ENCODE measurements around the gene PEX7. TPM values are rescaled to one million over a fixed set of nuclear protein-coding genes. Genes with fewer than 3 reads are reported as not detected.
A peak's percentile ranks its signal among the peaks of the same experiment; 100 is the strongest.
"Not testable (repeated sequence)": the region's sequence is repeated elsewhere in the genome, so short reads cannot be mapped to it uniquely, and the experiment has no call there.

The PEX7 gene
- total RNA-seq, 5 donors from 2014 or later (not counting 1 experiment from before 2014, with no cell fraction given) = 4.3 to 5.5 (median 4.9) TPM

GRCh38 chr6:136952714-136953260 lies 130.4 kb downstream of the PEX7 start:
- H3K9me3 ChIP-seq = no peaks in the 10 kb centered on the region
- H3K27ac Mint-ChIP-seq = no peak overlapping the region
- peaks cover 1 to 3% (median 2%) of the 10 kb centered on the region in 3 donors for H3K9me3 Mint-ChIP-seq
- H3K36me3 Mint-ChIP-seq = peaks cover 3% of the 10 kb centered on the region
- H3K27me3 ChIP-seq (replicated peaks in 1 of 2; ENCODE audit: control insufficient read depth in 2 of 2, extremely low read depth in 1 of 2, insufficient read depth in 2 of 2, low read length in 1 of 2) = peaks cover 0 to 5% of the 10 kb centered on the region in 2 experiments
- H3K4me1 ChIP-seq (ENCODE audit: control insufficient read depth in 1 of 2, extremely low read depth in 1 of 2, insufficient read depth in 2 of 2, low read length in 2 of 2) = peaks cover 2 to 4% of the 10 kb centered on the region in 2 experiments
- no peak overlapping the region for H3K27ac ChIP-seq (ENCODE audit: low read length)
- DNase-seq (no peak), ATAC-seq (replicated peaks in 1 of 4) (no peak)
- ChIA-PET CTCF (no interaction called here), POLR2A (interaction anchor here in 1 of 2 donors (0.6 kb wide), 1 partner anchor 152 kb away, joined by 3 read pairs; no protein-coding TSS in a partner anchor)
- H3K4me3 Mint-ChIP-seq = no peak overlapping the region
- H3K4me1 Mint-ChIP-seq = peaks cover 6 to 9% (median 7%) of the 10 kb centered on the region in 3 donors
- no peaks in the 10 kb centered on the region for H3K36me3 ChIP-seq (ENCODE audit: control insufficient read depth in 2 of 2, extremely low read depth in 1 of 2, insufficient read depth in 1 of 2, low read length in 1 of 2)
- 42% methylated on average over 2 of the region's 7 CpGs for WGBS (ENCODE audit: insufficient coverage)
- H3K27me3 Mint-ChIP-seq = peaks cover 3 to 11% of the 10 kb centered on the region in 2 donors
- no peak overlapping the region for H3K4me3 ChIP-seq (ENCODE audit: control insufficient read depth in 1 of 2, extremely low read depth in 1 of 2, low read length in 1 of 2)

- Mint-ChIP-seq H3K36me3 (no peaks in the 10 kb centered on the region), H3K4me3 (no peak overlapping the region), H3K9me3 (no peaks in the 10 kb centered on the region), H3K27ac (no peak overlapping the region), H3K4me1 (peaks cover 6 to 9% (median 7%) of the 10 kb centered on the region in 3 donors), H3K27me3 (peaks cover 3 to 15% of the 10 kb centered on the region in 2 donors)
- Histone ChIP-seq H3K36me3 (ENCODE audit: control insufficient read depth in 2 of 2, extremely low read depth in 1 of 2, insufficient read depth in 1 of 2, low read length in 1 of 2) (no peaks in the 10 kb centered on the region), H3K9me3 (no peaks in the 10 kb centered on the region), H3K4me3 (ENCODE audit: control insufficient read depth in 1 of 2, extremely low read depth in 1 of 2, low read length in 1 of 2) (no peak overlapping the region), H3K4me1 (ENCODE audit: control insufficient read depth in 1 of 2, extremely low read depth in 1 of 2, insufficient read depth in 2 of 2, low read length in 2 of 2) (peaks cover 2 to 4% of the 10 kb centered on the region in 2 experiments), H3K27ac (ENCODE audit: low read length) (no peak overlapping the region), H3K27me3 (replicated peaks in 1 of 2; ENCODE audit: control insufficient read depth in 2 of 2, extremely low read depth in 1 of 2, insufficient read depth in 2 of 2, low read length in 1 of 2) (peaks cover 0 to 12% of the 10 kb centered on the region in 2 experiments)
- ChIA-PET POLR2A (no interaction called here), CTCF (no interaction called here)
- ATAC-seq (replicated peaks in 1 of 4) = no peak
- no peak for DNase-seq
- 93% methylated on average over 2 of the region's 3 CpGs for WGBS (ENCODE audit: insufficient coverage)
Measured at GRCh38 chr6:136955123-136955522, 132.7 kb downstream of the PEX7 start.

GRCh38 chr6:136956590-136957544 lies 134.5 kb downstream of the PEX7 start:
- no peak for ATAC-seq (replicated peaks in 1 of 4)
- H3K4me1 ChIP-seq (ENCODE audit: control insufficient read depth in 1 of 2, extremely low read depth in 1 of 2, insufficient read depth in 2 of 2, low read length in 2 of 2) = peaks cover 2 to 4% of the 10 kb centered on the region in 2 experiments
- Mint-ChIP-seq H3K4me1 (peaks cover 6 to 9% (median 7%) of the 10 kb centered on the region in 3 donors), H3K36me3 (no peaks in the 10 kb centered on the region), H3K9me3 (no peaks in the 10 kb centered on the region), H3K27ac (no peak overlapping the region), H3K27me3 (peaks cover 3 to 19% of the 10 kb centered on the region in 2 donors), H3K4me3 (peak overlapping the region in 1 of 3 donors; percentile 29)
- H3K9me3 ChIP-seq = no peaks in the 10 kb centered on the region
- no peak for DNase-seq
- CTCF ChIA-PET = interaction anchor here in 1 of 2 donors (0.7 kb wide), 1 partner anchor 11 kb away, joined by 3 read pairs; no protein-coding TSS in a partner anchor
- H3K36me3 ChIP-seq (ENCODE audit: control insufficient read depth in 2 of 2, extremely low read depth in 1 of 2, insufficient read depth in 1 of 2, low read length in 1 of 2) = no peaks in the 10 kb centered on the region
- POLR2A ChIA-PET = no interaction called here
- H3K27me3 ChIP-seq (replicated peaks in 1 of 2; ENCODE audit: control insufficient read depth in 2 of 2, extremely low read depth in 1 of 2, insufficient read depth in 2 of 2, low read length in 1 of 2) = peaks cover 0 to 12% of the 10 kb centered on the region in 2 experiments
- no peak overlapping the region for H3K4me3 ChIP-seq (ENCODE audit: control insufficient read depth in 1 of 2, extremely low read depth in 1 of 2, low read length in 1 of 2)
- WGBS (ENCODE audit: insufficient coverage) = 65% methylated on average over 8 of the region's 14 CpGs
- no peak overlapping the region for H3K27ac ChIP-seq (ENCODE audit: low read length)

- CTCF ChIA-PET = no interaction called here
Measured at GRCh38 chr6:136958168-136958567, 135.8 kb downstream of the PEX7 start.

GRCh38 chr6:136959471-136959891 lies 137.1 kb downstream of the PEX7 start:
- H3K4me1 Mint-ChIP-seq = peaks cover 6 to 9% (median 7%) of the 10 kb centered on the region in 3 donors
- no peak for DNase-seq
- H3K27me3 ChIP-seq (replicated peaks in 1 of 2; ENCODE audit: control insufficient read depth in 2 of 2, extremely low read depth in 1 of 2, insufficient read depth in 2 of 2, low read length in 1 of 2) = peaks cover 0 to 12% of the 10 kb centered on the region in 2 experiments
- H3K36me3 Mint-ChIP-seq = no peaks in the 10 kb centered on the region
- peaks cover 3 to 19% of the 10 kb centered on the region in 2 donors for H3K27me3 Mint-ChIP-seq
- no peak overlapping the region for H3K4me3 ChIP-seq (ENCODE audit: control insufficient read depth in 1 of 2, extremely low read depth in 1 of 2, low read length in 1 of 2)
- no peaks in the 10 kb centered on the region for H3K9me3 ChIP-seq
- ATAC-seq (replicated peaks in 1 of 4) = no peak
- H3K27ac Mint-ChIP-seq = no peak overlapping the region
- peaks cover 2 to 4% of the 10 kb centered on the region in 2 experiments for H3K4me1 ChIP-seq (ENCODE audit: control insufficient read depth in 1 of 2, extremely low read depth in 1 of 2, insufficient read depth in 2 of 2, low read length in 2 of 2)
- ChIA-PET POLR2A (no interaction called here), CTCF (interaction anchor here in 1 of 2 donors (0.6 kb wide), 1 partner anchor 1746 kb away, joined by 5 read pairs; no protein-coding TSS in a partner anchor)
- no peaks in the 10 kb centered on the region for H3K36me3 ChIP-seq (ENCODE audit: control insufficient read depth in 2 of 2, extremely low read depth in 1 of 2, insufficient read depth in 1 of 2, low read length in 1 of 2)
- 82% methylated on average over 7 of the region's 14 CpGs for WGBS (ENCODE audit: insufficient coverage)
- no peaks in the 10 kb centered on the region for H3K9me3 Mint-ChIP-seq
- H3K27ac ChIP-seq (ENCODE audit: low read length) = no peak overlapping the region
- no peak overlapping the region for H3K4me3 Mint-ChIP-seq

More at GRCh38 chr6:136958168-136958567, 135.8 kb downstream of the PEX7 start:
- H3K9me3 Mint-ChIP-seq = no peaks in the 10 kb centered on the region
- POLR2A ChIA-PET = no interaction called here
- Histone ChIP-seq H3K4me1 (ENCODE audit: control insufficient read depth in 1 of 2, extremely low read depth in 1 of 2, insufficient read depth in 2 of 2, low read length in 2 of 2) (peaks cover 2 to 4% of the 10 kb centered on the region in 2 experiments), H3K27me3 (replicated peaks in 1 of 2; ENCODE audit: control insufficient read depth in 2 of 2, extremely low read depth in 1 of 2, insufficient read depth in 2 of 2, low read length in 1 of 2) (peaks cover 0 to 12% of the 10 kb centered on the region in 2 experiments), H3K27ac (ENCODE audit: low read length) (no peak overlapping the region), H3K4me3 (ENCODE audit: control insufficient read depth in 1 of 2, extremely low read depth in 1 of 2, low read length in 1 of 2) (no peak overlapping the region), H3K9me3 (no peaks in the 10 kb centered on the region), H3K36me3 (ENCODE audit: control insufficient read depth in 2 of 2, extremely low read depth in 1 of 2, insufficient read depth in 1 of 2, low read length in 1 of 2) (no peaks in the 10 kb centered on the region)
- no peaks in the 10 kb centered on the region for H3K36me3 Mint-ChIP-seq
- H3K4me3 Mint-ChIP-seq = no peak overlapping the region
- DNase-seq (no peak), ATAC-seq (replicated peaks in 1 of 4) (no peak)
- 86% methylated on average over 4 of the region's 5 CpGs for WGBS (ENCODE audit: insufficient coverage)
- peaks cover 3 to 19% of the 10 kb centered on the region in 2 donors for H3K27me3 Mint-ChIP-seq
- no peak overlapping the region for H3K27ac Mint-ChIP-seq
- H3K4me1 Mint-ChIP-seq = peaks cover 6 to 9% (median 7%) of the 10 kb centered on the region in 3 donors

- POLR2A ChIA-PET, H3K27ac Mint-ChIP-seq, CTCF ChIA-PET: not testable (repeated sequence)
Measured at GRCh38 chr6:136959935-136960334, 137.5 kb downstream of the PEX7 start.

More at GRCh38 chr6:136959935-136960334, 137.5 kb downstream of the PEX7 start:
- 96% methylated on average over 4 of the region's 6 CpGs for WGBS (ENCODE audit: insufficient coverage)
- peaks cover 3 to 19% of the 10 kb centered on the region in 2 donors for H3K27me3 Mint-ChIP-seq
- not testable (repeated sequence) for H3K4me1 Mint-ChIP-seq; H3K9me3 Mint-ChIP-seq; ATAC-seq (replicated peaks in 1 of 4); H3K4me1 ChIP-seq (ENCODE audit: control insufficient read depth in 1 of 2, extremely low read depth in 1 of 2, insufficient read depth in 2 of 2, low read length in 2 of 2); DNase-seq; H3K36me3 ChIP-seq (ENCODE audit: control insufficient read depth in 2 of 2, extremely low read depth in 1 of 2, insufficient read depth in 1 of 2, low read length in 1 of 2); H3K9me3 ChIP-seq; H3K4me3 Mint-ChIP-seq; H3K4me3 ChIP-seq (ENCODE audit: control insufficient read depth in 1 of 2, extremely low read depth in 1 of 2, low read length in 1 of 2); H3K27ac ChIP-seq (ENCODE audit: low read length); H3K36me3 Mint-ChIP-seq
- H3K27me3 ChIP-seq (replicated peaks in 1 of 2; ENCODE audit: control insufficient read depth in 2 of 2, extremely low read depth in 1 of 2, insufficient read depth in 2 of 2, low read length in 1 of 2) = peaks cover 0 to 12% of the 10 kb centered on the region in 2 experiments
